GM18519 (cell line): Measurements from ENCODE around the gene APMAP.

Experiments used
- ATAC-seq: cut with Tn5 transposase; IDR thresholded peaks from one replicate; pipeline ENCODE4 v1.9.1; 2021; ENCODE audit warnings: mild to moderate bottlenecking, moderate library complexity; ENCODE audit not compliant: unreplicated experiment, low FRiP score

The APMAP gene

GRCh38 chr20:24970754-24971153 lies 21.8 kb downstream of the APMAP start:
- no peak for ATAC-seq

GRCh38 chr20:24970030-24970553 lies 22.5 kb downstream of the APMAP start:
- ATAC-seq, result no peak

GRCh38 chr20:24969186-24970029 lies 23.1 kb downstream of the APMAP start:
- no peak for ATAC-seq

DNA sequence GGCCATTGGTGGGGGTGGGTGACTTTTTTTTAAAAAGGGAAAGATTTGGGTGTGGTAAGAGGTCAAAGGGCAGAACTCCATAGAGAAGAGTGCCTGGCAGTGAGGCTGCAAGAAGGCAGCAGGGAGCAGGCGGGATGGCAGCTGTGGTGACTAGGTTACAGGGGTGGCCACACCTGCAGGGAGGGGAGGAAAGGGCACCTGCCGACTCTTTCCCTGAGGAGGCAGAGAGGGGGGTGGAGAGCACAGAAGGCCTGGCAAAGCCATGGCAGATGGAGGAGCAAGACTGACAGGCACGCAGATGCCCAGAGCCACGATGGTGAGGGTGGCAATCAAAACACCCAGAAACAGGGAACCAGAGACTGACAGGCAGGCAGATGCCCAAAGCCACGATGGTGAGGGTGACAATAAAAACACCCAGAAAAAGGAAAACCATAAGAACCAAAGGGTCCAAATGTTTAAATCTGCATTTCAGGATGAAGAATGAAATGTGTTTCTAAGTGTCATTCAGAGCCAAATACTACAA lies 24.2 kb downstream of the APMAP start:
- ATAC-seq, result no peak

- ATAC-seq, result no peak
Observed at GRCh38 chr20:24966317-24967012, 26.1 kb downstream of the APMAP start.

- ATAC-seq, result no peak
Observed at GRCh38 chr20:24965065-24965919, 27.3 kb downstream of the APMAP start.

- ATAC-seq, result no peak
Observed at GRCh38 chr20:24964506-24964840, 28.1 kb downstream of the APMAP start.

- ATAC-seq, result no peak
Observed at GRCh38 chr20:24963672-24964505, 28.7 kb downstream of the APMAP start.

DNA sequence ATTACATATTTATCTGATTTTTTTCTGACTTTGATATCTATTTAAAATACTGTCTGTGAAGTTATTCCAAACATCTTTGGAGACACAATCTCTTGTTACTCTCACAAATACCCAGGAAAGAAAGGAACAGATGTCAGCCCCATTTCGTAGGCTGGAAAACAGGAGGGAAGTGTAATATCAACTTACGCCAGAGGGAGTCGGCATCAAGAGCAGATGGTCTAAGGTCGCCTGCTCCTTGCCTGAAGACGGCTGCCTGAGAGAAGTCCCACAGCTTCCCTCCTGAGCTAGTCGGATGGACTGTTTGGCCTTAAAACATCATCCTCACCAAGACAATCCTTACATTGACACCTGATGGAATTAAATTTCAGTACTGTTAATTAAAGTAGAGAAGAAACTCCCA lies 30.0 kb downstream of the APMAP start:
- no peak for ATAC-seq

DNA sequence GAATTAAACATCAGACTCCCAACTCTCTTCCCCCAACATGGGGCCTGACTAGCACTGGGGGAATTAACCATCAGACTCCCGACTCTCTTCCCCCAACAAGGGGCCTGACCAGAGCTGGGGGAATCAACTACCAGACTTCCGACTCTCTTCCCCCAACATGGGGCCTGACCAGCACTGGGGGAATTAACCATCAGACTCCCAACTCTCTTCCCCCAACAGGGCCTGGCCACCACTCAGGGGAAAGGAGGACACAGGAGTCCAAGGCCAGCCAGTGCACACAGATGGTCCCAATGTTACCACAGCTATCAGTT lies 30.4 kb downstream of the APMAP start:
- no peak for ATAC-seq

DNA sequence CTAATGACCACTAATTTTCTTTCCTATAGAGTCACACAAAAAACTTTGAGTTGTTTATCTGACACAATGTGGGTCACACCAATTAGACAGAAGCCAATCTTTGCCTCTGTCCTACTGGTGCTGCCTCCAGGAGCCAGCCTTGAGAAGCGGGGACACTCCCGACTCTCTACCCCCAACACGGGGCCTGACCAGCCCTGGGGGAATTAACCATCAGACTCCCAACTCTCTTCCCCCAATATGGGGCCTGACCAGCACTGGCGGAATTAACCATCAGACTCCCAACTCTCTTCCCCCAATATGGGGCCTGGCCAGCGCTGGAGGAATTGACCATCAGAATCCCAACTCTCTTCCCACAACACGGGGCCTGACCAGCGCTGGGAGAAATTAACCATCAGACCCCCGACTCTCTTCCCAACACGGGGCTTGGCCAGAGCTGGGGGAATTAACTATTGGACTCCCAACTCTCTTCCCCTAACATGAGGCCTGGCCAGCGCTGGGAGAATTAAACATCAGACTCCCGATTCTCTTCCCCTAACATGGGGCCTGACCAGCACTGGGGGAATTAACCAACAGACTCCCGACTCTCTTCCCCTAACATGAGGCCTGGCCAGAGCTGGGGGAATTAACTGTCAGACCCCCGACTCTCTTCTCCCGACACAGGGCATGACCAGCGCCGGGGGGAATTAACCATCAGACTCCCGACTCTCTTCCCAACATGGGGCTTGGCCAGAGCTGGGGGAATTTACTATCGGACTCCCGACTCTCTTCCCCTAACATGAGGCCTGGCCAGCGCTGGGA lies 31.0 kb downstream of the APMAP start:
- no peak for ATAC-seq

DNA sequence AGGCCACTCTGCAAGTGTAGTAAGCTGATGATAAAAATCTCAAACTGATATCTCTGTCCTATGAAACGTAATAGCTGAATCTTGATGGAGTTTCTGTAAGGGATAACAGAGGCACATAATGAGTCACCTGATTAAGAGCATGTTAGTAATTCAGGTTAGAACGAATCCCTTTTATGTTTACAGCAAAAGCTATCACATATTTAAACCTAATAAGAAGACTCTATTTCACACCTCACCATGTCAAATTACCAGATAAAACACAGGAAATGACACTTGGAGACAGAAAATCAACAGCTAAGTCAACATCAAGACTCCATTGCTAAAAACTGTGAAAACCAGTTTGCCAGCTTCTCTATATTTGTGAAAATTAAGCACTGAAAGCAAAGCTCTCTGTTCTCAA lies 31.7 kb downstream of the APMAP start:
- ATAC-seq, result no peak

- no peak for ATAC-seq
Observed at GRCh38 chr20:24960302-24960801, 32.2 kb downstream of the APMAP start.

DNA sequence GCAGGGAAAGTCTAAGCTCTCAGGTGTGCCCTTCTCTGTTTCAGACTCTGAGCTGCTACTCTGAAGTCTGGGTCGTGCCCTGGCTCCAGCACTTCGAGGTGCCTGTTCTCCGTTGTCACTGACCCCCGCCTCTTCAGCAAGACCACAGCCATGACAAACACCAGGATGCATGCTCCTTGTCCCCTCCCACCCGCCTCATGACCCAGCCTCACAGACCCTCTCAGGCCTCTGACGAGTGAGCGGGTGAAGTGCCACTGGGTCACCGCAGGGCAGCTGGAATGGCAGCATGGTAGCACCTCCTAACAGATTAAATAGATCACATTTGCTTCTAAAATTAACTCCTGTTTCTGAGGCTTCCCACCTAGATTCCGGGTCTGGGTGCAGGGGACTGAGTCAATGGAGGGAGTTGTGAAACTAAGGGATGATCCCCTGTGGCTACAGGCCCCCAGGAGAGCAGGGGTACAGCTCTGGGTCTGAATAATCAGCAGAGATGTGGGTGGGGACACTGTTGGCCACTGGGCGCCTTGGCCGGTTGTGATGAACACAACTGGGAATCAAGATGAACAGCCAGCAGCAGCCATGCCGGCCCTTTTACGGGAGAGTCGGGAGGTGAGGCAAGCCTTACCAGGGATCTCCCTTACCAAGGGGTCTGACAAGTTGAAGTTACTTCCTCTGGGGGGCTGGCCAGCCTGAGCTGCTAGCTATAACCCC lies 32.8 kb downstream of the APMAP start:
- no peak for ATAC-seq

GRCh38 chr20:24958506-24959385 lies 33.8 kb downstream of the APMAP start:
- ATAC-seq, result no peak

- no peak for ATAC-seq
Observed at GRCh38 chr20:24957326-24958016, 35.1 kb downstream of the APMAP start.
